GM13976 (cell line): ENCODE data around the gene C2orf15.
A peak's percentile ranks its signal among the peaks of the same experiment; 100 is the strongest.

Source experiments
- DNase-seq: peaks from one replicate; pipeline ENCODE4 v3.0.0; 2012; ENCODE audit warnings: low spot score
- in situ Hi-C: fragments of 300-500 bp; cut with MboI; formaldehyde crosslinking; loops from one replicate; pipeline ENCODE4 v1.12.0; 2022; ENCODE audit warnings: low sequenced_read_pairs, mixed read lengths, inconsistent platforms; ENCODE audit not compliant: unreplicated experiment
- TF ChIP-seq, protein P1 (sequence below): IDR thresholded peaks from 2 replicates; pipeline ENCODE4 v1.5.1; 2012; ENCODE audit warnings: borderline replicate concordance, mild to moderate bottlenecking; ENCODE audit not compliant: insufficient read depth; ENCODE audit errors: extremely low read depth, missing control alignments, control extremely low read depth

The C2orf15 gene

DNA sequence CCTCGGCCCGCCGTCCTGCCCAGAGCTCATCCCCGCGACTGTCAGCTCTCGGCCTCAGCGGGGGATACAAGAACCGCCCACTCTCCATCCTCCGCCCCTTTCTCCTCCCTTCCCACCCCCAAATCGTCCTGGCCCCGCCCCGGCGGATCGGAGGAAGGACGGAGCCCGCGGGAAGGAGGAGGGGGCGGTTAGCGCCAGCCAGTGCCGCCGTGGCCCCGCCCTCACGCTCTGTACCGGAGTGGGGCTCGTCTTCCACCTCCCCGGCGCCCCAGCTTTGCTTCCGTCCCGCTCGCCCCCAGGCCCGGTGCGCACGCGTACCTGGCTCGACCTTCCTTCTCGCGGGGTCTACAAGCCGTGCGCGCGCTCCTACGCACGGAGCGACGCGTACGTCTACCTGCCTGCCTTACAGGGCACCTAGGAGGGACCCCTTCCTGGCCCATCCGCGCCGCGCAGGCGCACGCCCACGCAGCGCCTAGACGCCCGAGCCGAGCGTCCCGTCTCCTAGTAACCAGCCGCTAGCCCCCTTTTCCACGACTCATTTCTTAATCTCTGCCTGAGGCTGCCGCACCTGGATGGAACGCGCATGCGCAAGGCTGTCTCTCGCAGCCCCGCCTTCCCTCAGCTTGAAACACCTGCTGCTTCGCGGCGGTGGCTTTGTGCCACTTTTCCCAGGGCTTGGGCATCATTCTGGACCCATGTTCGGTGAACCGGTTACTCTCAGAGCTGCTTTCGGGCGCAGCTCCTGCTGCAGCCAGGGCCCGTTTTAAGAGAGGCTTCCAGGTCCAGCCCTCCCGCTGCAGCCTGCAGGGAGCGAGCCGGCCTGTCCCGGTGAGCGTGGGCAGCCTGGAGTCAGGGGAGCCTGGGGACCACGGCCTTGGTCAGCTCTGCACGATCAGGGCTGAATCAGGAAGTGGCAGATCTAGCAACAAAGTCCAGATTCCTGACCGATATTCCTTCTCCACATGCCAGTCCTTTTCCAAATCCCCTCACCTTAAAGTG lies at the start of gene C2orf15:
TSS of gene C2orf15 (plus strand) at position 598 of the 999 bp plus-strand sequence. CDS start 8,852 bp downstream, outside the sequence.
- peak; percentile 93 for DNase-seq
- TF ChIP-seq, protein P1, sequence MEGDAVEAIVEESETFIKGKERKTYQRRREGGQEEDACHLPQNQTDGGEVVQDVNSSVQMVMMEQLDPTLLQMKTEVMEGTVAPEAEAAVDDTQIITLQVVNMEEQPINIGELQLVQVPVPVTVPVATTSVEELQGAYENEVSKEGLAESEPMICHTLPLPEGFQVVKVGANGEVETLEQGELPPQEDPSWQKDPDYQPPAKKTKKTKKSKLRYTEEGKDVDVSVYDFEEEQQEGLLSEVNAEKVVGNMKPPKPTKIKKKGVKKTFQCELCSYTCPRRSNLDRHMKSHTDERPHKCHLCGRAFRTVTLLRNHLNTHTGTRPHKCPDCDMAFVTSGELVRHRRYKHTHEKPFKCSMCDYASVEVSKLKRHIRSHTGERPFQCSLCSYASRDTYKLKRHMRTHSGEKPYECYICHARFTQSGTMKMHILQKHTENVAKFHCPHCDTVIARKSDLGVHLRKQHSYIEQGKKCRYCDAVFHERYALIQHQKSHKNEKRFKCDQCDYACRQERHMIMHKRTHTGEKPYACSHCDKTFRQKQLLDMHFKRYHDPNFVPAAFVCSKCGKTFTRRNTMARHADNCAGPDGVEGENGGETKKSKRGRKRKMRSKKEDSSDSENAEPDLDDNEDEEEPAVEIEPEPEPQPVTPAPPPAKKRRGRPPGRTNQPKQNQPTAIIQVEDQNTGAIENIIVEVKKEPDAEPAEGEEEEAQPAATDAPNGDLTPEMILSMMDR: no peak
- in situ Hi-C loops: no loop called here

- in situ Hi-C loops: loop anchor here (25.0 kb wide), 1 partner anchor 391 kb away; the partner anchor contains the start of gene REV1
- TF ChIP-seq, protein P1: no peak
- DNase-seq: no peak
Measured at GRCh38 chr2:99096728-99097127, 44.8 kb upstream of the C2orf15 start.

GRCh38 chr2:99101697-99102096 lies 39.8 kb upstream of the C2orf15 start:
- TF ChIP-seq, protein P1: no peak
- in situ Hi-C loops: no loop called here
- no peak for DNase-seq

GRCh38 chr2:99104006-99104405 lies 37.5 kb upstream of the C2orf15 start:
- TF ChIP-seq, protein P1: no peak
- DNase-seq: no peak
- in situ Hi-C loops: no loop called here

GRCh38 chr2:99106913-99107312 lies 34.6 kb upstream of the C2orf15 start:
- in situ Hi-C loops: no loop called here
- DNase-seq: no peak
- TF ChIP-seq, protein P1: no peak

- DNase-seq: no peak
- in situ Hi-C loops: no loop called here
- TF ChIP-seq, protein P1: no peak
Measured at GRCh38 chr2:99111236-99111635, 30.3 kb upstream of the C2orf15 start.
